Prostate gland (tissue), 2 donors: Measurements from ENCODE around the gene CDC45.

Experiments used
- CTCF ChIP-seq, 4 experiments: fragments of 200-600 bp in 2 of 4; fragments of 450-650 bp in 2 of 4; sonication (generic) in 2 of 4; IDR thresholded peaks; 1 replicate in 3 of 4; 2 replicates in 1 of 4; pipeline ENCODE4 v1.5.1; 2016 to 2019; ENCODE audit warnings: antibody characterized with exemption in 4 of 4, mild to moderate bottlenecking in 2 of 4, moderate library complexity in 2 of 4
- POLR2A ChIP-seq: fragments of 450-650 bp; IDR thresholded peaks from one replicate; pipeline ENCODE4 v1.6.1; 2016; ENCODE audit warnings: antibody characterized with exemption, mild to moderate bottlenecking

- TF ChIP-seq CTCF (IDR thresholded peaks at IDR 0.05) (no peak), POLR2A (no peak)
Measured at GRCh38 chr22:19543970-19544708, 64.4 kb downstream of the CDC45 start.
